ENCODE data around the gene SLC2A4RG.

SLC2A4RG gene

DNA sequence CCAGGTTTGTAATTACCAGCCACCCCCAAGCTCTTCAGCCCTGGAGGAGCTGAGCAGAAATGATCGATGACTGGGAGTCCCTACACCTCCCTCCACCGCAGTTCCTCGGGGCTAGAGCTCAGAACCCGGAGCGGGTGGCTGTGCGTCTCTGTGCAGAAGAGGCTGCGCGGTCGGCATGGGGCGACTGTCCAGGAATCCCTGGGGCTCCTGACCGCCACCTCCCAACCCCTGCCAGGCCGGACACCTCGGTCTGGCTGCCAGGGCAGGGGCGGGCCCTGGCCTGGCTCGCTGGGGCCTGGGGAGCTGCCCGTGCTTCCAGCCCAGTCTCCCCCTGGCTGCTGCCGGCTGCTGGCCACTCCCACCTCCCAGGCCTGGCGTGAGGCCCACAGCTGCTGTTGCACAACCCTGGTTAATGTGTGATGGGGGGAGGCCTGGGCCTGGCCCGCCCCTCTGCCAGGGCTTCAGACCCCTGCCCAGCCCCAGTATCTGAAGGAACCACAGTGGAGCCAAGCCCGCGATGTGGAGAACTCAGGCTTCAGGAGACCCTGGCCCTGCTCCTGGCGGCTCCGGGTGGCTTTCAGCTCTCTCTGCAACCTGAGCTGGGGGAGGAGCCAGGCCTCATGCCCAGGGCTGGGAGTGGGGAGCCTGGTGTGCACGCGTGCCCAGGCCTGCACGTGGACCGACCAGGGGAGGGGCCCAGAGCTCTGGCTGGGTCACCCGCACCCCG is 1.2 kb downstream of the SLC2A4RG start:
- DNase-seq (ENCODE audit: low spot score), result peak; percentile 86

DNA sequence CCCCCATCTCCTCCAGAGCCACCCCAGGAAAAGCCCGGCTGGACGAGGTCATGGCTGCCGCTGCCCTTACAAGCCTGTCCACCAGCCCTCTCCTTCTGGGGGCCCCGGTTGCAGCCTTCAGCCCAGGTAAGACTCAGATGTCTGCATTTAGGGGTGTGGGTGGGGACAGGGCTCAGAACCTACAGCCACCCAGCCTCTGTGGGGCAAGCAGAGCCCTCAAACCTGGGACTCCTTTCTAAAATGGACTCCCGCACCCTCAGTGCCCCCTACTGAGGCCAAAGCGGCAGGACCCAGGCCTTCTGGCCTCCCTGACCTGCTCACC is 1.7 kb downstream of the SLC2A4RG start:
- no peak for DNase-seq (ENCODE audit: low spot score)

DNA sequence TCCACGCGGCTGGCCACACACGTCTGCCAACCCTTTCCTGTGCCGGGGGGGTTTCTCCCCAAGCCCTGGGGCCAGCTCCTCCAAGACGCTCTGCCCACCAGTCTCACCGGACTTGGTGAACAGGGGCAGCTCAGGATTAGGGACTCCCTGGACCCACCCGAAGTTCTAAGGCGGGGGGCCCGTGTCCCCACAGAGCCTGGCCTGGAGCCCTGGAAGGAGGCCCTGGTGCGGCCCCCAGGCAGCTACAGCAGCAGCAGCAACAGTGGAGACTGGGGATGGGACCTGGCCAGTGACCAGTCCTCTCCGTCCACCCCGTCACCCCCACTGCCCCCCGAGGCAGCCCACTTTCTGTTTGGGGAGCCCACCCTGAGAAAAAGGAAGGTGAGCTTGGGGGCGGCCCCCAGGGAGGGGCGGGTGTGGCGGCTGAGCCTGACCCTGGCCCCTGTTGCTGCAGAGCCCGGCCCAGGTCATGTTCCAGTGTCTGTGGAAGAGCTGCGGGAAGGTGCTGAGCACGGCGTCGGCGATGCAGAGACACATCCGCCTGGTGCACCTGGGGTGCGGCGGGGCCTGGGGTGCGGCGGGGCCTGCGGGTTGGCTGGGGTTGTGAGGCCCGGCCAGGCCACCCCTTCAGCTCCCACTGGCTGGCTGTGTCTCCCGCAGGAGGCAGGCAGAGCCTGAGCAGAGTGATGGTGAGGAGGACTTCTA is 2.3 kb downstream of the SLC2A4RG start:
- DNase-seq (ENCODE audit: low spot score), result no peak

DNA sequence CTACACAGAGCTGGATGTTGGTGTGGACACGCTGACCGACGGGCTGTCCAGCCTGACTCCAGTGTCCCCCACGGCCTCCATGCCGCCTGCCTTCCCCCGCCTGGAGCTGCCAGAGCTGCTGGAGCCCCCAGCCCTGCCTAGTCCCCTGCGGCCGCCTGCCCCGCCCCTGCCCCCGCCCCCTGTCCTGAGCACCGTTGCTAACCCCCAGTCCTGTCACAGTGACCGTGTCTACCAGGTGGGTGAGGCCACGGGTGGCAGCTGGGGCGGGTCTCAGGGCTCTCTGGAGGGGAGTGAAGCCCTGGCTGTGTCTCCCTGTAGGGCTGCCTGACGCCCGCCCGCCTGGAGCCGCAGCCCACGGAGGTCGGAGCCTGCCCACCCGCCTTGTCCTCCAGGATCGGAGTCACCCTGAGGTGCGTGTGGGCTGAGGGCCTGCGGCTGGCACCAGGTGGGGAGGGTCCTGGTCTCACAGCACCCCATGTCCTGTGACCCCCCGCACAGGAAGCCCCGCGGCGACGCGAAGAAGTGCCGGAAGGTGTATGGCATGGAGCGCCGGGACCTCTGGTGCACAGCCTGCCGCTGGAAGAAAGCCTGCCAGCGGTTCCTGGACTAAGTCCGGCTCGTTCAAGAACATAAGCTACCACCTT is 2.9 kb downstream of the SLC2A4RG start:
- DNase-seq (ENCODE audit: low spot score), result no peak

DNA sequence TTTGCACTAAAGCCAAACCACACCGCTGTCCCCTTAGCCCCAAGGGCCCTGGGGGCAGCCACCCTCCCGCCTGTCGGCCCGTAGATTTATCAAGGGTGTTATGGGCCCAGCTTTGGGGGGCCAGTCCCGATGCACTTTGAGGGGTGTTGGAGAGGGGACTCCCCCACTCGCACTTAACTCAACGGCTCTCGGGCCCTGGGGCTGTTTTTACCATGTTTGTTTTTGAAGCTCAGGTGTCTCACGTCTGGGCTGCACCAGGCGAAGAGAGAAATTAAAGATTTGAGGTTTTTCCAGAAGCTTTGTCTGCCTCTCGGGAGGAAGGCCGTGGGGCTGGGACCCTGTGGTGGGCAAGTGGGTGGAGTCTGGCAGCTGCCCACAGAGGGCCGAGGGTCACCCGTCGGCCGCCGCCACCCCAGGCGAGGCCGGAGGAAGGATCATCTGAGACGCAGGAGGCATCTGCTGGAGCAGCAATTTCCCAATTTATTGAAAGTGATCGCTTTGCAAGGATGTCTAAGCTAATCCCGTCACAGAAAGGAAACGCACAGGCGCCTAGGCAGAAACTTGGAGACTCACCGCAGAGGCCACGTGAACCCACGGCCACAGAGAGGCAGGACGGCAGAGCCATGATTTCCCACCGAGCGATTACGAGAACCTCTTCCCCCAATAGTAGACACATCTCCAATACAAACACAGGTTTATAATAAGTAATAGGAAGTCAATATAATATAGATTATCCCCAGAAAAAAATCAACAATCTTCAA is 3.8 kb downstream of the SLC2A4RG start:
- no peak for DNase-seq (ENCODE audit: low spot score)

DNA sequence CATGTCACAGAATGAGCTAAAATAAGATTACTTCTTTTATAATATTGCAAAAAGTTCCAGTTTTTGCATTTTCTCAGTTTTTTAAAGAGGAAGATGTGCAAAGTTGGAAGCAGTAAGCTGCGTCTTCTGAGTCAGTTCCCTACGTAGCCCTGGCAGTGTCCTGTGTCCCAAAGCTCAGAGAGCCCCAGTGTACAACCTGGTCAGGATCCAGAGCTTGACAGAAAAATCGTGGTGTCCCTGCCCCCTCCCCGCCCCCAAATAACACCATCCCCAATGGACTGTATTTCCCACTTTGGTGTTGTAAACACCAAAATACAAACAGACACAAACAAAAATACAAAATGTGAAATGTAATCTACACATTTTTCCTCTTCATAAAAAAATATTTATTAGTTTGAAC is 4.6 kb downstream of the SLC2A4RG start:
- DNase-seq (ENCODE audit: low spot score), result no peak

DNA sequence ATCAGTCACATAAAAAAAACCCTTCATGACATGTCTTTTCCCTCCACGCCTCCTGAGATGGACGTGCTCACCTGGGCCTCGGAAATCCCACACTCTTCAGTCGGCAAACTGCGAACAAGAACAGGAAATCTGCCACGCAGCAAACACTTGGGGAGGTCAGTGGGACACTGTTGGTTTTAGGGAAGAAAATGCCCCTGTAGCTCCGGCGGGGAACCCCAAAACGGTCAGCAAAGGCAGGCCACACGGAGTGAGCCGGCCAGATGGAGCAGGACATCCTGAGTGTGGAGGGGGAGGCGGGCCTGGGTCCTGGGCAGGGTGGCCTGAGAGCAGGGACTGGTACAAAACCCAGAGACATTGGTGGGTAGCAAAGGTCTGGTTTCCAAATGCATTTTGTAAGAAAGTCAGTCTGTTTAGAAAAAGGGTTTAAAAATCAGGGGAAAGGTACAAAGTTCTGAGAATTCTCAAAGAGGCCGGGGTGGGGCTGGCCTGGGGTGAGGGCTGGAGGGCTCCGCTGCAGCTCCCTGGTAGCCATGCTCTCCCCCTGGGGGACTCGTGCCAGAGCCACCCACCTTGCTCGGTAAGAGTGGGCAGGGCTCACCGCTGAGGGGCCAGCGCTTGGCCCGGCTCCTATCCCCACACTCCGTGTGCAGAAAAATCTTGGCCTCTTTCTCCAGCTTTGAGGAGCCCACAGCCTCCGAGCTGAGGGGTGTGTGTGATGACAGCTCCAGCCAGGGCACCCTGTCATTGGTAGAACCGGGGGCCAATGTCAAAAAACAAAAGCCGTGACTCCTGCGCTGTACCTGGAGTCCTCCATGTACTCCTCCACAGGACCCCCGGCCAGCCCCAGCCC is 5.2 kb downstream of the SLC2A4RG start:
- DNase-seq (ENCODE audit: low spot score), result no peak

DNA sequence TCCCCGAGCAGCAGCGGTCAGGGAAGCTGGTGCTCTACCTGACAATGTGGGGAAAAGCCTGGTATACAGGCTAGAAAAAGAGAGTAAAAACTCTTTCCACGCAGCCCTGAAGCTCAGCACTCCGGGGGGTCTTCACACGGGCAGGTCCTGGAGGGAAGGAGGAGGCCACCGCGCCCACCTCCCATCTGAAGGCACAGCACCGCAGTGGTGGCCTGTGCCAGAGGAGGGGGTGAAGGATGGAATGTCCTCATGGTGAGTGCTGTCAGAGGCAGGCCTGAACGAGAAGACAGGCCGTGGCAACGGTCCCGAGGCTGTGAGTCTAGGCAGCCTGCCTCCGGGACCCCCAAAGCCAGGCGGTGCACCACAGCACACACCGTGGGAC is 5.8 kb downstream of the SLC2A4RG start:
- no peak for DNase-seq (ENCODE audit: low spot score)

DNA sequence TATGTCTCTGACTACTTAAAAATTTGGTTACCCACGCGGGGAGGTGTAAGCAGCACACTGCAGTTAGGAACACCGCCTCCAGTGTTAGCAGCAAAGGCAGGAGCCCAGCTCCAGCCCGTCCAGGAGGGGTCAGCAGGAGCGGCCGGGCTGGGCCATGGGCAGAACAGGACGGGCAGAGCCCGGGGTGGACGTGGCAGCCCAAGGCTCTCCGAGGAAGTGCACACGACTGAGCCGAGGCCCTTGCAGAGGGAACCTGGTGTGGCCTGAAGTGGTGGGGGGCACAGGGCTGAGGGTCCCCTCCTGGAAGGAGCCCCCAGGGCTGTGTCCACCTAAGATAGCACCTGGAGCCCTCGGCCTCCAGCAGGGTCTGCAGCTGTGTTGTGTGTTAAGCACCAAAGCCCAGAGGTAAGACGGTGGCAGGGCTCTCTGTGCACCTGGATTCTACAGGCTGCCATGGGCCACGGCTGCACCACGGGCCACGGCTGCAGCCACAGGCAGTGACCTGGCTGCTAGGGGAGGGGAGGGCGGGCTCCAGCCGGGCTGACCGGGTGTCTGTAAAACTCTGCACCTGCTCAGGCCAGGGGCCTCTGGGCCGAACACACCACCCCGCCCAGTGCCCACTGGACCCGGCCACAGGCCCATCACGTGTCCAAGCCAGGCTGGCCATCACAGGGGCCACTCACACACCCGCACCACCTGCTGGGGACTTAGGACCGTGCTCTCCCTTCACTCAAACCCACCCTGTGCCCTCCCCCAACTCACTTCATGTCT is 6.6 kb downstream of the SLC2A4RG start:
- no peak for DNase-seq (ENCODE audit: low spot score)

DNA sequence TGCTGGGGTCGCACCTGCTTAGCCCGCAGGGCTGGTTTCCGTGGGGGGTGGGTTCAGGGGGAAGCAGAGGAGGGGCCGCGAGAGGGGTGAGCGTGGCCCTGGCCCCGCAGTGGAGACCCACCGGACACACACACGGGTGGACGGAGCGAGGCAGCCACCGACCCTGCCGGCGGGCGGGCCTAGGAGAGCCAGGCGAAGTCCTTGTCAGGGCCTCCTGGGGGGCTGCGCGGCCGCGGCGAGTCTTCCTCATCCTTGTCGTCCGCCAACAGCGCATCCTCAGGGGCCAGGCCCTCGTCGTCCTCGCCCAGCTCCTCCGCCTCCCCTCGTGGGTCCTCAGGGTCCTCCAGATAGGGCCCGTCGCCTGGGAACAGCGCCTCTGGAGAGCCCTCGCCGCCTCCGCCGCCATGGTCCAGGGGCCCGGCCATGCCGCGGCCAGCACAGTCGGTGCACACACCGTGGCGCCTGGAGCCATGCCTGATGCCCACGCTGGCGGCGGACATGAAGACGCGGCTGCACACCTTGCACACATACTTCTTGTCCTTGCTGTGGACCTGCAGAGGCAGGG is 7.3 kb downstream of the SLC2A4RG start:
- no peak for DNase-seq (ENCODE audit: low spot score)

DNA sequence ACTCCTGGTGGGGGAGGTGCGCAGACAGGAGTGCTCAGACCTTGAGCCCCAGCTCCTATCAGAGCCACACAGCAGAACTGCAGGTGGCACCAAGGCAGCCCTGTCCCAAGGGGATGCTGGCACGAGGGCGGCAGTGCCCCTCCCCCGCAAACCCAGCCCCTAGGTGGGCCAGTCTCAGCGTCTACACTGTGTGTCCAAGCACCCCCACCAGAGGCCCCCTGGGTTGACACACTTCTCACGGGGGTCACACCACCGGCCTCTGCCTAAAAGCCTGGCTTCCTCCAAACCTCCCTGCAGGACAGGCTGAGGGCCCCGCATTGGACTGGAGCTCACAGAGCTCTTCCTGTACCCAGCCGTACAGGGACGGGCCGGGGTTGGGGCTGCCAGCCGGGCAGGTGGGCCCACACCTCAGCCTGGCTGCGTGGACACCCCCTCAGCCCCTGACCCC is 8.1 kb downstream of the SLC2A4RG start:
- no peak for DNase-seq (ENCODE audit: low spot score)

DNA sequence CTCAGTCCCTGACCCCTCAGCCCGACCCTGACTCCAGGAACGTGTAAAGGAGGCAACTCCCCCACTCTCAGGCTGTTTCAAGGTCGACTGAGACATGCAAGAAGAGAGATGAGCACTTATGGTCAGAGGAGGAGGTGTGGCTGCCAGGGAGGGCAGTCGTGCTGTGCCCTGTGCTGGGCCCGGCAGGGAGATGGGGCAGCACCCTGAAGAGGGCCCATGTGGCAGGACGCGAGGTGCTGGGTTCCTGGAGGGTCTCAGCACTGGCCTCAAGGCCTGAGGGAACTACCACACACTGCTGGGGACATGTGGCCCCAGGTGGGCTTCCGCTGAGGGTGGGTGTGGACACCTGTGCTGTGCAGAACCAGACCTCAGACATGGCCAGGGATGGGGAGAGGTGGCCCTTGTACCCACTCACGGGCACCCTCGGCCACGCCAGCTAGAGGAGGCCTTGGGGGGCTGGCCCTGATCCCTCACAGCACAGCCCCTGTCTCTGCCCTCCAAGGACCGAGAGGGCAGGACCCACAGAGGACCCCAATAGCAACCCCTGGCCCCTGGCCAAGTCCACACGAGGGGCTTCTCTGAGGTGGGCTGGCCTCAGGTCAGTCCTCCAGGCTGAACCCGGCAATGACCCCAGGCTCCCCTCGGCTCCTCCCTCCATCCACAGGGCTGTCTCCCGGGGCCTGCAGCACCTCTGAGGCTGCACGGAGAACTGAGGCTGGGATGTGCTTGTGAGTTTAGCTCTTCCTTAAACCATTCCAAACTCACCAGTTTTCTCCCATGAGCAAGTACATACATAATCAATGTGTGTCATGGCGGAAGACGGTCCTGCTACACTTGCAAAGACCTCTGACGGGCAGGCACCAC is 8.7 kb downstream of the SLC2A4RG start:
- no peak for DNase-seq (ENCODE audit: low spot score)

DNA sequence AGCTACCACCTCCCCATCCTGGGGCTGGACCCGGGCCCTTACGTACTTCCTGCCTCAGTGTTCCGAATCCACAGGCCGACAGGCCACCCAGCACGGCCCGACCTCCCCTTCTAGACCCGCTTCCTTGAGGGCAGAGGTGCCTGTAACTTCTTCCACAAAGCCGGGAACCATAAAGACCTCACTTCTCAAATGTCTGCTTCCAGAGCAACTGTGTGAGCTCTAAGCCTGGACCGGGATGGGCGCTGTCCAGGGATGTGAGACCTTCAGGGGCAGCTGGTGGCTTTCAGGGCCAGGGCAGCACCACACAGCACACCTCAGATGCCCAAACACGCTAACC is 9.3 kb downstream of the SLC2A4RG start:
- DNase-seq (ENCODE audit: low spot score), result no peak

DNA sequence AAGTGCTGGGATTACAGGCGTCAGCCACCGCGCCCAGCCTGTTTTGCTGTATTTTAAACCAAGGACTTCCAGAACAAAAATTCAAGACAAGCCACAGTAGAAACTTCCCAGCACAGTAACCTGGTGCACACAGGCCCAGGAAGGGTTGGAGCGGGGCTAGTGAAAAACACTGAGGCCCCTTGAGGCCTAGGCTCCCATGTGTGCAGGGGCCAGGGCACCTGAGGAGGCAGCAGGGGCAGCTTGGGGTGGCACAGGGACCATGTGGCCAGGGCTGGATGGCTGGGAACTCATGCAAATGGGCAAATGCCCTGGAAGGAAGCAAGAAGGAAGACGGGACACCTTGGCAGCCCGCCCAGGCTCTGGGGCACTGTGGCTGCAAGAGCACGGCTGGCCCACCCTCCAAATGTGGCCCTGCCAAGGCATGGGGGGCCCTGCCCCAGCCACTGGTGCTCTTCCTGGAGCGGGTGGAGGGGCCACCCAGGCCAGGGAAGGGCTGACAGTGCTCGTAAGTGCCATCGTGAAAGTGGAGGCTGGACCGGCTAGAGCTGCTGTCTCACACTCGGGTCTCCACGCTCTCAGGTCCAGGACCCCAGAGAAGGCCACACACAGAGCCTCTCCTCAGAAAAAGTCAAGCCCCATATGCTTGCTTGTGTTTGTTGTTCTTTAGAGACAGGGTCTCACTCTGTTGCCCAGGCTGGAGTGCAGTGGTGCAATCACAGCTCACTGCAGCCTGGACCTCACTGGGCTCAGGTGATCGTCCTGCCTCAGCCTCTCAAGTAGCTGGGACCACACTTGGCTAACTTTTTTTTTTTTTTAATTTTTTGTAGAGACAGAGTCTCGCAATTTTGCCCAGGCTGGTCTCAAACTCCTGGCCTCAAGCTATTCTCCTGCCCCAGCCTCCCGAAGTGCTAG is 10.3 kb downstream of the SLC2A4RG start:
- DNase-seq (ENCODE audit: low spot score), result no peak

DNA sequence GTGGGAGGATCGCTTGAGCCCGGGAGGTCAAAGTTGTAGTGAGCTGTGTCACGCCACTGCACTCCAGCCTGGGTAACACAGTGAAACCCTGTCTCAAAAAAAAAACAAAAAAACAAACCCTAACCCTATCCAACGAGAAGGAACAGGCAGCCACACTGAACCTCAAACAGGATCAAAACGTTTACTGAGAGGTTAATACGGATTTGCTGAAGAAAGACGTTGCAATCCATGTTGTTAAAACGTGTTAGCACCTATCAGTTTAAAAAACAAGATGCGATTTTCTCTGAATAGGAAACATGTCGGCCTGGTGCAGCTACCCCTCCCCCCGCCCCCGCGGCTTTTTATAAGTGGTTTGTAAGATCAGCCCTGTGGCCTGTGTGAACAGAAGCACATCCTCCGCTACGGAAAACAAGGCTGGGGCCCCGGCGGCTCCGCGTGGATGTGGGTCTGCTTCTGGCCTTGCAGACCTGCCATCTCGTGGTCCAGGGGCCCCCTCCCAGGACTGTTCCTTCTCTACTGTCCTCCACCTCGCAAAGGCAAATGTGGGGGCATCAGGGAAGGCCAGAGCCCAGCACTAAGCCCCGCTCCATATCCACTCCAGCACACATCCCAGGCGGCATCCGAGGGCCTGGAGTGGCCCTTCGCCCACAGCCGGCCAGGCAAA is 11.4 kb downstream of the SLC2A4RG start:
- DNase-seq (ENCODE audit: low spot score), result peak; percentile 58

DNA sequence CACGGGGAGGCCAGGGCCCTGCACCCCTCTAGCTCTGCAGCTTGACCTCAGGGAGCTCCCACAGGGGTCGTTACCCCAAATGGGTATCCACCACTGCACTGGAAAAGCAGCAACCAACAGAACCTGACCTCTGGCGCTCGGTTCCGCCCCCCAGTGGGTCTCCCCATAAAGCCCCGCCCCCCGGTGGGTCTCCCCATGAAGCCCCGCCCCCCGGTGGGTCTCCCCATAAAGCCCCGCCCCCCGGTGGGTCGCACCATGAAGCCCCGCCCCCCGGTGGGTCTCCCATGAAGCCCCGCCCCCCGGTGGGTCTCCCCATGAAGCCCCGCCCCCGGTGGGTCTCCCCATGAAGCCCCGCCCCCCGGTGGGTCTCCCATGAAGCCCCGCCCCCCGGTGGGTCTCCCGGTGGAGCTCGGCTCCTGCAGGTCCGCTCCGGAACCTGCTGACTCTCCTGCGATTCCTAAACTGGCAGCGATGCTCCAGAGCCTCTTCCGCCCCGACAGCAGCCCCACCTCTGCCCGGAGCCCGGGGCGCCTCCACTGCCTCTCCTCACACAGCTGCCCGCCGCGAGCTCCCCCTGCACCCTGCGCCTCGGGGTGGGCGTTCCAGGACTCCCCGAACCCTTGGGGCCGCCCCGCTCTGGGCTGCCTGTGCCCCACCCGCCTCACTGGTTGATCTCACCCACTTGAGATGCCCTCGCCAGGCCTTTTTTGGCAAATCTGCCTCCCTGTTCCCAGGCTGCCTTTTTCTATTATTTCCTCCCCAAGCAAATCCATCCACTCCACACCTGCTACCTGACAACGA is 12.1 kb downstream of the SLC2A4RG start:
- peak; percentile 53 for DNase-seq (ENCODE audit: low spot score)

All from SK-N-DZ (cell line).